ENCODE results near the gene SUCO.

The SUCO gene

DNA sequence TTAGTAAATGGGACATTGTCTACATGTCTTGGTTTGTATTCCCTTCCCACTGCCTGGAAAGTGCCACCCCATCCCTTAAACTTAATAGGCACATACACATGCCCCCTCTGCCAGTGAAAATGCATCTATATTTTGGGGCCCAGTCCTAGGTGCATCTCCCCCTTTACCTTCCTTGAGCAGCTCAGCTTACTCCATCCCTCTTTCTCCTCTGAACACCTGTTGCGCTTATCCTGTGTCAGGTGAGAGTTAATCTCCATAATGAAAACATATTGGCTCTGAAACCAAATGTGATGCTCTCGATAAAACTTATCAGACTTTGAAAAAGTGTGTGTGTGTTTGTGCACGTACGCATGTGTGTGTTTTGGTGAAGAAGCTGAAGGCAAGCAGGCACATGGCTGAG, 15.4 kb upstream of the SUCO start:
- no peak for DNase-seq

DNA sequence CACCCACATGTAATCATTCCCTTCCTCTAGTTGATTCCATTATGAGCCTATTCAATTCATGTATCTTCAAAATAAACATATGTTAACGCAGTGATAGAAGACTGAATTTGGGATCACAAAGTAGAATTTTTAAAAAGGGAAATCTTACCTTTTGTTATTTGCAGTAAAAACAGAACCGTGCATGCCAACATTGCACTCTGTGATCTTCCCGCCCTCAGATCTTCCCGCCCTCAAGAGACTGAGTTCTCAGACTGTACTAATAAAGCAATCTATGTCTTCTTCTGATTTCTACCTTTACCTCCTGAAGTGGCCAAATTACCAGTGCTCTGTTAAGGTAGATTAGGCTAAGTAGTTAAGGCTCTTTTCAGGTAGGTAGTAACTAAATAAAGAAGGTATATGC, 3.6 kb upstream of the SUCO start:
- no peak for DNase-seq

DNA sequence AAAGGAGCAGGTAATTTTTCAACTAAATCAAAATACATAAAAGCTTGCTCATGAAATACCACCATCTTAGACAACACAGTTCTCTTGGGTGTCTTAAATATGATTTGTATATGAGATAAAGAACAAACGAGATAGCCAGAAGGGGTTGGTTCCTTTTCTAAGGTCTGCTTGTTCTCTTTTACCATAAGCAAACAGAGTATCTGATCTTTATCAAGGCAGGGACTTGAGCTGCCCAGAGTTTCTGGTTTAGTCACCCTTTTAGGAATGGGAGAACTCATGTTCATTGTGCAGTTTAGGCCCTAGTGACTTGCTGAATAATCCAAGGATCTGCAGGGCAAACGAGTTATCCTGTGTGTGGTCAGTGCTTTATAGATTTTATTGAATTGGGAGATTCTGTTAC, 3.0 kb upstream of the SUCO start:
- DNase-seq = no peak

DNA sequence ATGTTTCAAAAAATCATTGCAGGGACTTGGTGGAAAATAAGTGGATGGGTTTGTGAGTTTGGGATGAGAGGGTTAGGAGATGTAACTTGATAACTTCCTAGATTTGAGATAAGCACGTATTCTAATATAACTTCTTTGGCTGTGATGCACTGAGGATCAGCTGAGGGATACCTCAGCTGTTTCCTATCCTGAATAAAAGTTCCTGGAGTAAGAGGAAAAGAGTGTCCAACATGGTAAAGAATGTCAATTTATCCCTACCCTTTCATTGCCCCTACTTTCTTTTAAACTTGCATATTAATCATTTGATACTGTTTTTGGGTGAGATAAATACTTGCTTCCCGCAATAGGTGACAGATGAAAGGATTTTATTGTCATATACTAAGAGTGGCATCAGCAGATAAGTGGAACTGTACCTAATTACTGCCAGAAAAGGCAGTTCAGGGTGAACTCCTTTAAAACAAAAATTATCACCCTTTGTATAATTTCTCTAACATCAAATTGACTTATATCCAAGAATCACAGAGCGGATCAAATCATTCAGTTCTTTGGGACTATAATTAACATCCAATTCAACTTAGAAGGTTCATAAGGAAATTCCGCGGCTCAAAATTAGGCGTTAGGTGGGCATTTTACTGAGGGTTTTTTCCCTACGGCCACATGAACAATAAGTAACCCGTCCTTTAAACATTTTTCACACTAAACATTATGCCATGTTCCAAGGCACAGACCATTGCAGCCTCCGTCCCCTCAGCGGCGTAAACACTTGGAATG, 1.4 kb upstream of the SUCO start:
- DNase-seq = no peak

DNA sequence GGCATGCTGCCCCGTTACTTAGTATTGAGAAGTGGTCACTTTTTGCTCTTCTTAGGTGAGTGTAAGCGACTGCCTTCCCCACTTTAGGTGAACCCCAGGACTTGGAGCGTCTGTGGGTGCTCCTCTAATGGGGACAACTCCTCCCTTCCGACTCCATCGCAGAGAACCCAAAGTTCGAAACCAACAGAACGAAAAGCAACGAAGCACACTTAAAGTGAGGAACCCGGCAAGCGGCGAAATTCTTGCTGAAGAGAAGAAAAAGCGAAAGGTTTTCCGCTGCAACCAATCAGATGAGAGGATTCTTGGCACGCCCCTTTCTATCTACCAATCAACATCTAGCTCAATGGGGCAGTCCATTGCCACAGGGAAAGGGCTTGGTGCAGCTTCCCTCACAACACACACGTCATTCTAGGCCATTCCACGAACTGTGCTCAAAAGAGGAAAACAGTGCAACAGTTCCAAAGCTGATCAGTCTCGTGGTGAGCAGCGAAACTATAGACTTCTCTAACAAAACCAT, 709 bp upstream of the SUCO start:
- peak; percentile 99 for DNase-seq

DNA sequence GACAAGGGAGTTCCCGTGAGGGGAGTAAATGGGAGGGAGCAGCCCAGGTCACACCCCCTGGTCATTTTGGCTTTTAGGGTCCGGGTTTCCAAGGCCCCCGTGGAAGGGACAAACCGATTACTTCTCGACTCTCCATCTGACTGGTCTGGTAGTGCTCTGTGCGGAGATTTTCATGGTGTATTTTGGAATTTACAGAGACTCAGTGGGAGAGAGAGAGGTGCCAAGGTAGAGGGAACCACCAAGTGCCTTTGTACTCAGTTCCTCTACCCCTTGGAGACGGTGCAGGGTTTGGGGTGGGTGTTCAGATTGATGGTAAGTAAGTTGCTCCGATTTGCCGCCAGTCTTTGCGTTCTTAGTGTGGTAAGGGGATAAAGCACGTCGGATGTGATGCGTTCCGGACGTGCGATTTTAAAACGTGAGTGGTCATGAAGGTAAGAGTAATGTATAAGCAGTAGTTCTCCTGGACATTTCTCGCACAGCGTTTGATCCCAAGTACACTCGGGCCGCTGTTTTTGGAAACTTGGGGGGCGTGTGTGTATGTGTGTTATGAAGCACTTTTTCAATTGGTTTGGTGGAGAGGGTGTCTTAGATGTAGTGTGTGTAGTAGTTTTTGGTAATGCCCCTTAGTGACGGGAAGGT, 682 bp downstream of the SUCO start:
- peak; percentile 14 for DNase-seq

DNA sequence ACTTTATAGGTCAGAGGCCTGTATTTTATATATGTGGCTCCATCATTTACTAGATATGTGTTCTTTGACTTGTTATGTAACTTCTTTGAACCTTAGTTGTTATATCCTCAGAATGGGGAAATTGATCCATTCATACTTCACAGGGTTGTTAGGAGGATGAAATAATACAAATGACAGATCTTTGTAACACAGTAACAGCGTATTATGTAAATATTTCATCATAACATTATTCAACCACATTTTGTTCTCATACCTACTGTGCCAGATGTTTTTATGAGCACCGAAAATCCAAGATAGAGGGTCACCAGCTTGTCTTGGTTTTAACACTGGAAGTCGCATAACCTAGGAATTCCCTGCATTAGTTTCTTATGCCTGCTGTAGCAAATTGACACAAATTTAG, 3.3 kb downstream of the SUCO start:
- no peak for DNase-seq

DNA sequence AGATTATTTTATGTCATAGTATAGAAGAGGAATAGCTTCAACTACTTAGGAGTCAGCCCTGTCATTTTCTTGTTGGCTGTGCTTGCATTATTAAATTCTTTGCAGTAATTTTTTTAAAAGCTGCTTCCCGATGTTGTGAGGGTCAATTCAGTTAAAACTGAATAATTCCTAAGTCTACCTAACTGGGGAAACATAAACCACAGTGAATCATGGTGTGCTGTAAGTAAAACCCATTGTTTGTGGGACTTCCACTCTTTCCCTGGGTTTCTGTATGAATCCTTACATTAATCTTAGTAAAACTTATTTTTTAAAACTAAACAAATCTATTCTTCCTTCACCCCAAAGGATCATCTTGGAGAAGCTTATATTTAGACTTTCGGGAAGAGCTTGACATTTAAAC, 4.4 kb downstream of the SUCO start:
- DNase-seq = no peak

DNA sequence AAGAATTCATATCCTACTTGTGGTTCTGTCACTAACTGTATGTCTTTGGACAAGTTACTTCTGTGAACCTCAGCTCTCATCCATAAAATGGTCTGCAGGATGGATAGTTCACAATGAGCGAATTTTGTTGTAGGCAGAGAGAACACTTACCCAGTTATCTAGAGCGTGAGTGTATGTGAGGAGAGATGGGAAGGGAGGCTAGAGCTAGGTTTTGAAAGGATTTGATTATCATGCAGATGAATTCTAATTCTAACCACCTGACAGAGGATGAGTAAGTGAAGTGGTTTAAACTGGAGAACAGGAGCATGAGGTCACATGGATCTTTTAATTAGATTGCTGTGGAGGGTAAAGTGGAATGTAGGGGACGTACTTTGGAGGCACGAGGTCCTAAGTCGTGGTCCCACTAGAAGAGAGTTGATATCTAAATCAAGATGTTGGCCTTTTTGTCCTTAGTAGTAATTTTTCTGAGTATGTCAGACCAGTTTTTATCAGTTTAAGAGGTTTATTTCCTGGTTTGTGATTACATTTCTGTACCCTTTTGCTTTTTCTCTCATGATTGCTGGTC, 5.0 kb downstream of the SUCO start:
- no peak for DNase-seq

DNA sequence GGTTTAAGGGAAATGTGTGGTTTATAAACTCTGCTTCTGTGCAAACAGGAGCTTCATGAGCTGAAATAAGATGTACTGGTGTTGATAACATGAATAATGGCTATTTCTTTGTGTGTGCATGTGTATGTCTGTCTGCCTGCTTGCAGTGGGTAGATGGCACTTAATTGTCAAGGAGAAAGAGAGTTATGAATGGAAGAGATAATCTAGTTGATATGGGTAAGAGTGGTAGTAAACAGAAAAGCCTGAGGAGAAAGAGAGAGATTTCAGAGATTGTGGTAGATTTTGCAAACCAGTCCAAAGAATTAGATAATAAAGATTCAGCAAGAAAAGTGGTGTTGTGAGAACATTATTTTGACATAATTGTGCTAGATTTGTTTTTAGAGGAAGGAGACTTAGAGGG, 7.7 kb downstream of the SUCO start:
- DNase-seq = no peak

DNA sequence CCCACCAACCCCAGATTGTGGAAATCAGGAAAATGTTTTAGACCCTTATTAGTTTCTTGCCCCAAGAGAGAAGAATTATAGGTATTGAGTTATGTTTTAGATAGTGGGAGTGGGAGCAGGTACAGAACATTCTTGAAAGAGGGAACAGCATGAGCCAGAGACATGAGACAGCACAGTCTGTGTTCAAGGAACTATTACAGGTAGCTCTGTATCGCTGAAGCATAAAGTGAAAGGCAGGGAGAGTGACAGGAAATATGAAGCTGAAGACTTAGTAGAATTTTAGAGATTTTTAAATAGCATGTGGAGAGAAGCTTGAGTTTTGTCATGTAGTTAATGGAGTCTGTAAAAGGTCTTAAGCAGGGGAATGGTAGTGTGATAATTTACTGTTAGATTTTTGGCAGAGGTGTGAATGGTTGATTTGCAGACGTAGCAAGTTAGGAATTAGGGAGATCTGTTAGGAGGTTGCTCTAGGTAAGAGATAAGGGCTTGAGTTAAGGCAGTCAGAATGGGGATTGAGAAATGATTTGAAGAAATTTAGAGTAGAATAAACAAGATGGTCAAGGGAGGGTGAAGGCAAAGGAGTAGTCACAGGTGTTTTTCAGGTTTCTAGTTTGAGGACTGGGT, 11.6 kb downstream of the SUCO start:
- no peak for DNase-seq

DNA sequence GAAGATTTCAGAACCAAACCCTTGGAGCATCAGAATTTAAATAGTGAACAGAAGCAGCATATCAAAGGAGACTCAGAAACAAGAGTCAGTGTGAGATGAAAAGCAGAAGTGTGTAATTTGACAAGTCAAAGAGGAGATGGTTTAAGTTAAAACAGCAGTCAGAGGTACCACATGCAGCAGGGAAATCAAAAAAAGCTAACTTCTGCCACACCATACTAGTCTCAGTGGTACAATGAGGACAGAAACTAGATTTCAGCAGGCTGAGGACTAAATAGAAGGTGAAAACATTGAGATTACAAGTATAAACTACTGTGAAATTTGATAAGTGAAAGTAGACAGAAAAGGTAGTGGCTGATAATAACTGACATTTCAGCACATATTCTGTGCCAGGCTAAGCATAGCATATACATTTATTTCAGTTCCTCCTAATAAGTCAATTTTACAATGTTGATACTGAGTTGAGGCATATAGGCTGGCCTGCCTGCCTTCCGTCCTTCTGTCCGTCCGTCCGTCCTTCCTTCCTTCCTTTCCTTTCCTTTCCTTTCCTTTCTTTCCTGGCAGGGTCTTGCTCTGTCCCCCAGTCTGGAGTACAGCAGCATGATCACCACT, 12.6 kb downstream of the SUCO start:
- DNase-seq = no peak

DNA sequence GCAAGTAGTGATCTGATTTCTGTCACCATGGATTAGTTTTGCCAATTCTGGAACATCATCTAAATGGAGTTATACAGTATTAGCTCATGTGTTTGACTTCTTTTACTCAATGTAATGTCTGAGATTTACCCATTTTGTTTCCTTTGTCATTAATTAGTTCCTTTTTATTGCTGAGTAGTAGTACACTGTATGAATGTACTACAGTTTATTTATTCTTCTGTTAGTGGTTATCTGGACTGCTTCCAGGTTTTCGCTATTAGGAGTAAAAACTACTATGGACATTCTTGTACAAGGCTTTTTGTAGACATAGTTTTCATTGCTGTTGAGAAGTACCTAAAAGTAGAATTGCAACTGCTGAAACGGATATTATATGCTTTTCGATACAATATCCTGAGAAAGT, 14.1 kb downstream of the SUCO start:
- peak; percentile 27 for DNase-seq

DNA sequence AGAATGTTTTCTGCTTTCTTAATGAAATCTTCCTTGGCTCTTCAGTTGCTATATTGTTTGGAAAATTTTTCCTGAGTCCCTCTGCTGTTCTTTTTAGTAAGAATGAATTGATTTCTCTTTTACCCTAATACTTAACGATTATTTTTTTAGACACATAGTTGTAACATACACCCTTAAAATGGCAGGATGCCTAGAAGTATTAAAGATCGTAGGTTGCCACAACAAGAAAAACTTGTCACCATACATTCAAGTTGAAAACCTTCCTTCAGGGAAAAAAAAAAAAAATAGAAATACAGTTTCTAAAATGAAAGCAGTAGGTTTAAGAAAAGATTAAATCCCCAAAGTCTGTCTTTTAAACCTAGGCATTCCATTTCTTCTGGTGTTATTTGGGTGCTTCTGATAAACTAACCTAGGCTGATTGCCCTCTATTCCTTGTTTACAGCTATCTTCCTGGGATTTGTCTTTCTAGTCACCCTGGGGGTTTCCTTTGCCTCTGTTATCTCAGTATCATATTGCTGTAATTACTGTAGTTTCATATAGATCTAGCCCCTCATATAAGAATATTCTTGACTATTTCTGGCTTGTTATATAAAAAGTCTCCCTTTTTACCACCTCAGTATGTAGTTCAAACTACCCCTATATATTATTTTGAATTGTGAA, 16.8 kb downstream of the SUCO start:
- peak; percentile 24 for DNase-seq

DNA sequence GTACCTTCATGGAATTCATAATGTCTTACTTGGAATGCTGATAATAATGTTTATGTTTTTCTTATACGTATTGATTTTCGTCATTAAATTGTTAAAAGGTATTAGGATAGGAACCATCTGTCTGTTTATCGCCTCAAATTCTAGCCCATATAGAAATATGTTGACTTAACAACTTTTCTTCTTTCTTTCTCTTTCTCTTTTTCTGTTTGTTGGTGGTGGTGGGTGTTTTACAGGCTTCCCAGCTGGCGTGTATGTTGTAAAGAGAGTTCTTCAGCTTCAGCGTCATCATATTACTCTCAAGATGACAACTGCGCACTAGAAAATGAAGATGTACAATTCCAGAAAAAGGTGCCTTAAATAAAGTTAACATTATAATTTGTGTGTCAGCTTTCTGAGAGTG, 18.3 kb downstream of the SUCO start:
- DNase-seq = no peak

DNA sequence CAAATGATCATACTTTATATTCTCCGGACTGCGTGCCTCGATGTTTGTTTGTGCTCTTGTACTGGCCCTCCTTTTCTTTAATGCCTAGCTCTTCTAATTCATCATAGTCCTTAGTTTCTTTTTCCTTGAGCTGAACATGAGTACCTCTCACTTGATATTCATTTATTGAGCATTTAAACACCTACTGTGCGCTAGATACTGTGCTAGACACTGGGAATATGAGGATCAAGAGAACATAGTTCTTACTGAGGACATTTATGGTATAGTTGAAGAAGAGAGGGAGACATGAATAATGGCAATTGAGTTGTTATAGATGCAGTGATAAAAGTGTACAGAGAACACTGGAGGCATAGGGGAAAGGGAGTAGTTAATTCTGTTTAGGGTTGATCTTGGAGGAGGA, 22.0 kb downstream of the SUCO start:
- no peak for DNase-seq

DNA sequence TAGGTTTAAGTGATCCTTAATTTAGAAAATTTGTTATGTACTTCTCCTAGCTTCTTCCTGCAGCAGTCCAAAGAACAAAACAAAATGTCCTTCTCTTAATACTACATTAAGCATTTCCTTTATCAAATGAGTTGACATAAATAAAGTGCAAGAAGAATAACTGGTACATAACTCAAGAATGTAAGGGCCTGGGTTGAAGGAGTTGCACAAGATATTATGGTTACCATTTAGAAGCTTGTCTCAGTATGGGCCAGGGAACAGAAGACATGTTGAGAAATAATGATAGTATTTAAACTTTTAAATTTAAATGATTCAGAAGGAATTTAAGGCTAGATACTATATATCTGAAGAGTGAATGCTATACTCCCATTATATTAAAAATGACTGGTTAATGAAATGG, 23.5 kb downstream of the SUCO start:
- no peak for DNase-seq

DNA sequence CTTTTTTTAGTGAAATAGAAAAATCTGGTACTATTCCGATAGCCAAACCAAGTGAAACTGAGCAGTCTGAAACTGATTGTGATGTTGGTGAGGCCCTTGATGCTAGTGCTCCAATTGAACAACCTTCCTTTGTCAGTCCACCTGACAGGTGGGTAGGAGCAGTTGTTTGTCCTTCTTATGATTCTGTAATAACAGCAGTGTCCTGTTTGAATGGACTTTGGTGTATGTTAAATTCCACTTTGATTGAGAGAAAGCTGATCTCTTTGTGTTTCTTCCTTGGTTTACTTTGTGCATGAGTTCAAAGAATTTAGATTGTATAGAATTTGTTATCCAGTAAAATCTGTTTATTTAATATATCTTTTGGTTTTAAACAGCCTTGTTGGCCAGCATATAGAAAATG, 24.3 kb downstream of the SUCO start:
- no peak for DNase-seq

DNA sequence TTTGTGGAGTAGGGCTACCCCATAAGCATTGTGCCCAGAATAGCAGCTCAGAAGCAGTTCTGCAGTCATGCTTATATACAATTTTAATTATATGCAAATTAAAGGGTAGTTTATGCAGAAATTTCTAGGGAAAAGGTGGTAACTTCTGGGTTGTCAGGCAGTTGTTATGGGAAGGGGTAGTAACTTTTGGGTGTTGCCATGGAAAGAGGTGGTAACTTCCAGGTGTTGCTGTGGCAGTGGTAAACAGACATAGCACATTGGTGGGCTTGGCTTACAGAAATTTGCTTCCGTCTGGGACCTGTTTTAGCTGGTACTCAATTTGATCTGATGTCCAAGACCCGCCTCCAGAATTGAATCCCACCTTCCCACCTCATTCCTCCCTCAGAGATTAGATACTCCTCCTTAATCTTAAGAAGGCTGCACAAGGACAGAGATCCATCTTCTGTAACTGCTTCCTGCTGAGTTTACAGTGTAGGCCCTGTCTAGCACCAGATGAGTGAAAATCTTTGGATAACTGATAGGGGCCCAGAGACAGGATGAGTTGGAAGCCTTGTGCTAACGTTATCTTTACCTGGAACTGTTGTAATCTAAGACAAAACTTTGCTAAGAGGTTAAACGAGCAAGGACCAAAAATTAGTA, 26.7 kb downstream of the SUCO start:
- no peak for DNase-seq

DNA sequence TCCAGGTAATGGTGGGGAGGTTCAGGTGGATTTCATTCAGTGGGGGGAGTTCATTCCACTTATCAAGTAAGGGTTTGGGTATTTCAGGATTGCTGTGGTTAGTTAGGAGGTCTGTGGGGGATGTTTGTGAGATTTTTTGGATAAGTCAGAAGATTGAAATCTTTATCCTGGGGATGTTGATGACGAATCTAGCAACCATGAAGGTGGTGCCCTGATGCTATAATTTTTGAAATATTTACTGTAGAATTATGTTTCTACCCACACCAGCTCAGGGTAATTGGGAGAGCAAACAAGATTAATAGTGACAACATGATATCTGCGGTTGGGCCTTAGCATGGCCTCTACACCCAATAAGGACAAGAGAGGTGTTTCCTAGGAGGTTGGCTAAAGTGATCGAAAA, 28.3 kb downstream of the SUCO start:
- peak; percentile 66 for DNase-seq

DNA sequence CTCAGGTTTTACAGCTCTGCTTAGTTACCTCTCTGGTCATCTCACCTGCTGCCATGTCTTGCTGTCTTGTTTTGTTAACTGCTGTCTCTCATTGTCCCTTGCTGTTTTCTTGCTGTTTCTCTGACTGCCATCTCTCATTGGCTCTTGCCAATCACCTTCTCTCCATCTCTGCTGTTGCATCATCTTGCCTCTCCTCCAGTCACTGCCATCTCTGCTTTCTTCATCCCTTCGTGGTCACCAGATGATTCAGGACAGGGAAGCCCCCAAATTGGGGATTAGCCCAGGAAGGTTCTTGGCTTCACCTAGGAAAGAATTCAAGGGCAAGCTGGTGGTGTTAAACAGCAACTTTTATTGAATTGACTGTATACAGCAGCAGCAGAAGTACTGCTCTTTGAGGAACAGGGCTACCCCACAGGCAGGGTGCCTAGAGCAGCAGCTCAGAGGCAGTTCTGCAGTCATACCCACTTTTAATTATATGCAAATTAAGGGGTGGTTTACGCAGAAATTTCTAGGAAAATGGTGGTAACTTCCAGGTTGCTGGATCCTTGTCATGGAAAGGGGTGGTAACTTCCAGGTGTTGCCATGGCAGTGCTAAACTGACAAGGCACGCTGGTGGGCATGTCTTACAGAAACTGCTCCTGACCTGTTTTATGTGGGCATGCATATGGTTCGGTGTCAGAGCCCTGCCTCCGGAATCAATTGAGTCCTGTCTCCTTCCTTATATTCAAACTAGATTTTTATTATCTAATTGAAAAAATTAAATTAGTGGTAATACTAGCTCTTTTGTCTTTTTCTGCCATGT, 33.4 kb downstream of the SUCO start:
- no peak for DNase-seq

DNA sequence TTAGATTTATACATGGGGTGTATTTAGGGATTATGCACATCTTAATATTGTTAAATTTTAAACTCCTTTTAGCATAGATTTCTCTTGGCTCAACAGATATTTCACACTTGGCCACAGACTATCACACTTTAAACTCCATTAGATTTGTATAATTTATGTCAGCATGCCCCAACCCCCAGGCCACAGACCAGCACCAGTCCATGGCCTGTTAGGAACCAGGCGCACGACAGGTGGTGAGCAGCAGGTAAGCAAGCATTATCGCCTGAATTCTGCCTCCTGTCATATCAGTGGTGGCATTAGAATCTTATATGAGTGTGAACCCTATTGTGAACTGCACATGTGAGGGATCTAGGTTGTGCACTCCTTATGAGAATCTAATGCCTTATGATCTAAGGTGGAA, 34.8 kb downstream of the SUCO start:
- no peak for DNase-seq
